Thoracic aorta (tissue), 2 donors: ENCODE measurements around the gene TET3. TPM values are rescaled to one million over a fixed set of nuclear protein-coding genes. Genes with fewer than 3 reads are reported as not detected.

Experiments
- ATAC-seq: fragments of 150-250 bp; one replicate; pipeline ENCODE4 v1.8.0; 2017; ENCODE audit warnings: low read depth; ENCODE audit not compliant: insufficient number of reproducible peaks, low FRiP score
- DNase-seq: peaks from one replicate; pipeline ENCODE4 v3.0.0-alpha.2; 2020; ENCODE audit warnings: low spot score
- H3K27ac ChIP-seq, 2 donors: fragments of 200-600 bp; sonication (generic); 1 replicate in 1 of 2; 2 replicates in 1 of 2; pipeline ENCODE4 v1.5.1; 2016; ENCODE audit warnings: mild to moderate bottlenecking in 2 of 2, moderate library complexity in 2 of 2
- H3K27me3 ChIP-seq: fragments of 200-600 bp; sonication (generic); replicated peaks from 2 replicates; pipeline ENCODE4 v1.6.0; 2016; ENCODE audit warnings: mild to moderate bottlenecking; ENCODE audit not compliant: insufficient read depth
- H3K36me3 ChIP-seq: fragments of 200-600 bp; sonication (generic); one replicate; pipeline ENCODE4 v1.5.1; 2016
- H3K4me1 ChIP-seq, 2 donors: fragments of 200-600 bp; sonication (generic); 1 replicate in 1 of 2; 2 replicates in 1 of 2; pipeline versions ENCODE4 v1.5.1 to v1.6.0; 2016; ENCODE audit warnings: low read depth in 2 of 2, mild to moderate bottlenecking in 1 of 2; ENCODE audit not compliant: control insufficient read depth in 1 of 2
- H3K4me3 ChIP-seq: fragments of 200-600 bp; sonication (generic); 2 replicates; pipeline ENCODE4 v1.5.1; 2016; ENCODE audit warnings: mild to moderate bottlenecking
- H3K9me3 ChIP-seq: fragments of 200-600 bp; sonication (generic); 2 replicates; pipeline ENCODE4 v1.5.1; 2016
- total RNA-seq, 2 donors: library from RNA; depleted of rRNA; stranded (reverse); fragments of >200 nt; gene quantifications; one replicate each; pipeline versions ENCODE4 v1.1.0 to v1.2.3, GENCODE V29; 2016
- TF ChIP-seq, protein P1 (sequence below): fragments of 200-600 bp; sonication (generic); IDR thresholded peaks from one replicate; pipeline ENCODE4 v1.5.1; 2019; ENCODE audit warnings: antibody characterized with exemption

The TET3 gene
- total RNA-seq, 2 donors from 2014 or later = 8.7 to 15.8 TPM

DNA sequence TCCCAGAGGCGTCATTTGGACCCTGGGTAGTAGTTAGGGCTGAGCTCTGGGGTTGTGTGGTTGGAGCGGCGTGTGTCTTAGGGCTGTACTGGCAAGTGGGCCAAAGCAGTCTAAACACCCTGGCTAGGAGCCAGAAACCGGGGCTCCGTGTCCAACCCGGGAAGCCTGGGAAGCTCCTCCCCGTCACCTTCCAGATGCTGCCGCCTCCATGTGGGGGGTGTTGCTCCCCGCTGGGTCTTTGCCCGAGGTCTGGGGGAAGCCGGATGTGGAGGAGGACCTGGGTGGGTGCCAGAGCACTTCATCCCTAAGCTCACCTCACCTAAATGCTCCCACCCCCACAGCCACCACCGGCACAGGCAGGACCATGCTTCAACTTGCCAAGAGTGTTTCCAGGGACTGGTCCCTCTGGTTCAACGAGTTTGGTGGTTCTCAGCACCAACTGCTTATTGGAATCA, 25.4 kb downstream of the TET3 start:
- Histone ChIP-seq H3K36me3 (no peaks in the 10 kb centered on the region), H3K4me3 (no peak overlapping the region), H3K27ac (no peak overlapping the region), H3K9me3 (no peaks in the 10 kb centered on the region), H3K4me1 (peaks cover 0 to 12% of the 10 kb centered on the region in 2 donors), H3K27me3 (no peaks in the 10 kb centered on the region)
- DNase-seq = no peak
- TF ChIP-seq, protein P1, sequence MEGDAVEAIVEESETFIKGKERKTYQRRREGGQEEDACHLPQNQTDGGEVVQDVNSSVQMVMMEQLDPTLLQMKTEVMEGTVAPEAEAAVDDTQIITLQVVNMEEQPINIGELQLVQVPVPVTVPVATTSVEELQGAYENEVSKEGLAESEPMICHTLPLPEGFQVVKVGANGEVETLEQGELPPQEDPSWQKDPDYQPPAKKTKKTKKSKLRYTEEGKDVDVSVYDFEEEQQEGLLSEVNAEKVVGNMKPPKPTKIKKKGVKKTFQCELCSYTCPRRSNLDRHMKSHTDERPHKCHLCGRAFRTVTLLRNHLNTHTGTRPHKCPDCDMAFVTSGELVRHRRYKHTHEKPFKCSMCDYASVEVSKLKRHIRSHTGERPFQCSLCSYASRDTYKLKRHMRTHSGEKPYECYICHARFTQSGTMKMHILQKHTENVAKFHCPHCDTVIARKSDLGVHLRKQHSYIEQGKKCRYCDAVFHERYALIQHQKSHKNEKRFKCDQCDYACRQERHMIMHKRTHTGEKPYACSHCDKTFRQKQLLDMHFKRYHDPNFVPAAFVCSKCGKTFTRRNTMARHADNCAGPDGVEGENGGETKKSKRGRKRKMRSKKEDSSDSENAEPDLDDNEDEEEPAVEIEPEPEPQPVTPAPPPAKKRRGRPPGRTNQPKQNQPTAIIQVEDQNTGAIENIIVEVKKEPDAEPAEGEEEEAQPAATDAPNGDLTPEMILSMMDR = no peak
- no peak for ATAC-seq

DNA sequence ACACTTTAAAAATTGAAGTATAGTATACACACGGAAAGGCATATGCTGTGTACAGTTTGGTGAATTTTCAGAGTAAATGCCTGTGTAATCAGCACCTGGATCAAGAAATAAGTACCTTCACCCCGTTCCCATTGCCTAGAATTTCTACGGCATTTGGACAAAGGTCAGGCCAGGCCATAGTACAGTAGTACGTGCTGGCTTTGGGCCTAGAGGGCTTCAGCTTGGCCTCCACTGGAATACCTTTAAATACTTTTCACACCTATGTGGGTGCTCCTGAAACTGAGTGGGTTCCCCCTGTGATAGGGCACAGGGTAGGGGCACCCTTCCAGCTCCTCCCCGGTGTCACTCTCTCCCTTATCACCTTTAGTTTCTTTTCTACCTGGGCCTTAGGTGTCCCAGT, 26.5 kb downstream of the TET3 start:
- ATAC-seq (no peak), DNase-seq (no peak)
- Histone ChIP-seq H3K27me3 (no peaks in the 10 kb centered on the region), H3K36me3 (no peaks in the 10 kb centered on the region), H3K4me1 (peaks cover 0 to 3% of the 10 kb centered on the region in 2 donors), H3K27ac (no peak overlapping the region), H3K9me3 (no peaks in the 10 kb centered on the region), H3K4me3 (no peak overlapping the region)
- TF ChIP-seq, protein P1 = no peak

DNA sequence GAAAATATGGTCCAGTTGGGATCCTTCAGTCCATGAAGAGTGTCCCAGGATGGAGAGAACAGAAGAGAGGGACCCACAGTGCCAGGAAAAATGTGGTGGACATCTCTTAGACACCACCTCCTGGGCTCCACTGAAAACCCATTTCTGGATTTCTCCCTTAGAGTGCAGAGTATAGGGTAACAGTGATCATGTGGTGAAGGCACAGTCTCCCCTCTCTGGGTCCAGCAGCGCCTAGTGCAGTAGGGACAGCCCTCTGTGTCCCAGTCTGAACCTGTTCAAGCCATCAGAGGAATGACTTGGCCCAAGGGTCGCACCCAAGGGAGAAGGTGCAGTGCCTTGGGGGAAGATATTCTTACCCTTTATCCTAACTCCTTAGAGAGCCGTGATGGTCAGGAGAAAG, 30.1 kb downstream of the TET3 start:
- TF ChIP-seq, protein P1 = no peak
- Histone ChIP-seq H3K9me3 (no peaks in the 10 kb centered on the region), H3K4me3 (no peak overlapping the region), H3K4me1 (no peaks in the 10 kb centered on the region), H3K27ac (no peak overlapping the region), H3K27me3 (no peaks in the 10 kb centered on the region), H3K36me3 (no peaks in the 10 kb centered on the region)
- ATAC-seq = no peak
- DNase-seq = no peak

DNA sequence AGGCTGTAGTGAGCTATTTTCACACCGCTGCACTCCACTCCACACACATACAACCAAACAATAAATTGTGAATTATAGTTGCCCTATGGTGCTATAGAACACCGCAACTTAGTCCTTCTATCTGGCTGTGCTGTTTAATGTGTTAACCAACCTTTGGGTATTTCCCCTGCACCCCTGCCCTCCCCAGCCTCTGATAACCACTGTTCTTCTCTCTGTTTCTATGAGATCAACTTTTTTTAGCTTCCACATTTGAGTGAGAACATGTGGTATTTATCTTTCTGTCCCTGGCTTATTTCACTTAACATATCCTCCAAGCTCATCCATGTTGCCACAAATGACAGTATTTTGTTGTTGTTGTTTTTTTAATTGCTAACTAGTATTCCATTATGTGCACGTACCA, 32.5 kb downstream of the TET3 start:
- Histone ChIP-seq H3K36me3 (no peaks in the 10 kb centered on the region), H3K9me3 (no peaks in the 10 kb centered on the region), H3K27me3 (no peaks in the 10 kb centered on the region), H3K27ac (no peak overlapping the region), H3K4me3 (no peak overlapping the region), H3K4me1 (peaks cover 0 to 4% of the 10 kb centered on the region in 2 donors)
- DNase-seq (no peak), ATAC-seq (no peak)
- TF ChIP-seq, protein P1 = no peak

DNA sequence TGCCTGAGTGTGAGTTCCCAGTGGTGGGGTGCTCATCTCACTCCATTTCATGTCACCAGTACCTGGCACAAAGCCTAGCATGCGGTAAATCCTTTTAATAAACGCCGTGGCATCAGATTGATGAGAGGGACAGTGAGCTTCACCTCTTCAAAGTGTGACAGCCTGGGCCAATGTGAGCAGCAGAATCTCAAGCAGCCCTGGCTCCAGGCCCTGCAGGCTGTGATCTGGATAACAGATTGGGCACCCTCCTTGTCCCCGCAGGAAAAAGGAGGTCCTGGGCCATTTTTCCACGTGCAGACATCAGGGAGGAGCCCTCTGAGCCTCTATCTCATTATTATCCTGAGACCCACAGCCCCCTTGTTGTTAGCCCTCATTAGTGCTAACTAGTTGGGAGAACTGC, 34.8 kb downstream of the TET3 start:
- ATAC-seq = no peak
- H3K4me1 ChIP-seq = peaks cover 0 to 4% of the 10 kb centered on the region in 2 donors

More for the DNA sequence above, 34.8 kb downstream of the TET3 start:
- Histone ChIP-seq H3K36me3 (no peaks in the 10 kb centered on the region), H3K9me3 (no peaks in the 10 kb centered on the region), H3K27ac (no peak overlapping the region), H3K4me3 (no peak overlapping the region), H3K27me3 (no peaks in the 10 kb centered on the region)
- TF ChIP-seq, protein P1 = no peak
- no peak for DNase-seq
